Measurements from ENCODE around the gene ATP1B1. TPM values are rescaled to one million over a fixed set of nuclear protein-coding genes. Genes with fewer than 3 reads are reported as not detected.
A peak's percentile ranks its signal among the peaks of the same experiment; 100 is the strongest.

The ATP1B1 gene
- polyA plus RNA-seq, 1 donor (not counting 4 experiments of a cell fraction or from before 2014, with no cell fraction given), result 30.0 TPM

DNA sequence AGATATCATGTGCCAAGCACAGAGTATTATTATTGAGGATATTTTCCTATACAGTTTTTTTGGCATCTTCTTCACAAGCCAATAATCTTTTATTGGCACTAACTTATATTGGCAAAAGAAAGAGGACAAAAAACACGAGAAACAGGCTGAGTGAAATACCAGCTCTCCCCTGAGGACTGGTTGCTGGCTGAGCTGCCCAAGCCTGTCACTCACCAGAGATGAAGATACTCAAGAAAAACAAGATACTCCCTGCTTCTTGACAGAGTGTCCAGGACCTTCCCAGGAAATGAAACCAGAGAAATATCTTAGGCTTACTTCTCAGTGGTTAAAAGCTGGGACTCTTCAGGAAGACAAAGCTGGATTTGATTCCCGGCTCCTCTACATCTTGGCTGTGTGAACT is 35.9 kb upstream of the ATP1B1 start:
- FAIRE-seq, result no peak
- dilution Hi-C loops (cut with MboI; ENCODE audit: extremely low pct_ligation_motif_present, low sequenced_read_pairs), result no loop called here
- Histone ChIP-seq H3K36me3 (ENCODE audit: control insufficient read depth in 2 of 2, extremely low read depth in 1 of 2, insufficient read depth in 2 of 2, low read length in 2 of 2) (no peaks in the 10 kb centered on the region), H3K27me3 (ENCODE audit: control insufficient read depth, extremely low read depth, insufficient read depth, low read length) (no peaks in the 10 kb centered on the region), H3K27ac (ENCODE audit: control insufficient read depth, insufficient read depth, low read length) (no peak overlapping the region), H3K9me1 (ENCODE audit: control insufficient read depth, extremely low read depth, insufficient read depth, low read length) (no peaks in the 10 kb centered on the region), H3K9ac (ENCODE audit: control insufficient read depth, extremely low read depth, insufficient read depth, low read length) (no peak overlapping the region), H3K4me2 (ENCODE audit: control insufficient read depth, extremely low read depth, insufficient read depth, low read depth, low read length) (no peak overlapping the region), H3K9me3 (ENCODE audit: control insufficient read depth, low read depth, low read length) (no peaks in the 10 kb centered on the region), H4K20me1 (ENCODE audit: control insufficient read depth, extremely low read depth, insufficient read depth, low read length) (no peaks in the 10 kb centered on the region), H2AFZ (ENCODE audit: control insufficient read depth, low read length) (no peak overlapping the region), H3K4me3 (ENCODE audit: control insufficient read depth in 2 of 3, extremely low read depth in 1 of 3, insufficient read depth in 2 of 3, low read depth in 1 of 3, low read length in 3 of 3) (no peak overlapping the region), H3K4me1 (ENCODE audit: control insufficient read depth, extremely low read depth, insufficient read depth, low read length) (no peaks in the 10 kb centered on the region), H3K79me2 (ENCODE audit: control insufficient read depth, insufficient read depth, low read length) (no peaks in the 10 kb centered on the region)
- TF ChIP-seq, protein P1, sequence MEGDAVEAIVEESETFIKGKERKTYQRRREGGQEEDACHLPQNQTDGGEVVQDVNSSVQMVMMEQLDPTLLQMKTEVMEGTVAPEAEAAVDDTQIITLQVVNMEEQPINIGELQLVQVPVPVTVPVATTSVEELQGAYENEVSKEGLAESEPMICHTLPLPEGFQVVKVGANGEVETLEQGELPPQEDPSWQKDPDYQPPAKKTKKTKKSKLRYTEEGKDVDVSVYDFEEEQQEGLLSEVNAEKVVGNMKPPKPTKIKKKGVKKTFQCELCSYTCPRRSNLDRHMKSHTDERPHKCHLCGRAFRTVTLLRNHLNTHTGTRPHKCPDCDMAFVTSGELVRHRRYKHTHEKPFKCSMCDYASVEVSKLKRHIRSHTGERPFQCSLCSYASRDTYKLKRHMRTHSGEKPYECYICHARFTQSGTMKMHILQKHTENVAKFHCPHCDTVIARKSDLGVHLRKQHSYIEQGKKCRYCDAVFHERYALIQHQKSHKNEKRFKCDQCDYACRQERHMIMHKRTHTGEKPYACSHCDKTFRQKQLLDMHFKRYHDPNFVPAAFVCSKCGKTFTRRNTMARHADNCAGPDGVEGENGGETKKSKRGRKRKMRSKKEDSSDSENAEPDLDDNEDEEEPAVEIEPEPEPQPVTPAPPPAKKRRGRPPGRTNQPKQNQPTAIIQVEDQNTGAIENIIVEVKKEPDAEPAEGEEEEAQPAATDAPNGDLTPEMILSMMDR (optimal IDR thresholded peaks at IDR 0.05 in 1 of 3, IDR thresholded peaks at IDR 0.05 in 1 of 3, conservative IDR thresholded peaks at IDR 0.05 in 1 of 3; ENCODE audit: extremely low read depth in 1 of 3, insufficient read depth in 2 of 3, low read length in 3 of 3), result no peak
- TF ChIP-seq EZH2 (IDR thresholded peaks at IDR 0.05; ENCODE audit: low read length), result no peak
- DNase-seq (ENCODE audit: low read depth, low spot score), result no peak

DNA sequence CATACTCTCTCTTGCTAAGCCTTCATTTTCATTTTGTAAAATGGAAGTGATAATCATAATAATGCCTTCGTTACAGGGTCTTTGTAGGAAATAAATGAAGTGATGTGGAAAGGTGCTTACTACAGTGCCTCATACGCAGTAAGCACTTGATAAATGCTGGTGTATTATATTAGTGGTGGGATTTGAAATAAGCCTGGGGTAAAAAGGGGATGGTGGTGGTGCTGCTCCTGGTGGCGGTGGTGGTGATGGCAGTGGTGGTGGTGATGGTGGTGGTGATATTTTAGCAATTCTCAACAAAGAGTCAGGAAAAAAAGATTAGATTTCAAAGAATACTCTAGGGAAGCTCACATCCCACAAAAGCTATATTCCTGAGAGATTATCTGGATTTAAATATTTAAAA is 35.5 kb upstream of the ATP1B1 start:
- H3K4me1 ChIP-seq (ENCODE audit: control insufficient read depth, extremely low read depth, insufficient read depth, low read length), result no peaks in the 10 kb centered on the region
- TF ChIP-seq, protein P1 (optimal IDR thresholded peaks at IDR 0.05 in 1 of 3, IDR thresholded peaks at IDR 0.05 in 1 of 3, conservative IDR thresholded peaks at IDR 0.05 in 1 of 3; ENCODE audit: extremely low read depth in 1 of 3, insufficient read depth in 2 of 3, low read length in 3 of 3), result peak in 1 of 3 experiments; percentile 9
- no peak for TF ChIP-seq EZH2 (IDR thresholded peaks at IDR 0.05; ENCODE audit: low read length)
- dilution Hi-C loops (cut with MboI; ENCODE audit: extremely low pct_ligation_motif_present, low sequenced_read_pairs), result no loop called here
- FAIRE-seq (no peak), DNase-seq (ENCODE audit: low read depth, low spot score) (no peak)
- H4K20me1 ChIP-seq (ENCODE audit: control insufficient read depth, extremely low read depth, insufficient read depth, low read length), result no peaks in the 10 kb centered on the region
- H2AFZ ChIP-seq (ENCODE audit: control insufficient read depth, low read length), result no peak overlapping the region
- H3K36me3 ChIP-seq (ENCODE audit: control insufficient read depth in 2 of 2, extremely low read depth in 1 of 2, insufficient read depth in 2 of 2, low read length in 2 of 2), result no peaks in the 10 kb centered on the region
- no peak overlapping the region for H3K9ac ChIP-seq (ENCODE audit: control insufficient read depth, extremely low read depth, insufficient read depth, low read length)
- H3K4me2 ChIP-seq (ENCODE audit: control insufficient read depth, extremely low read depth, insufficient read depth, low read depth, low read length), result no peak overlapping the region
- H3K4me3 ChIP-seq (ENCODE audit: control insufficient read depth in 2 of 3, extremely low read depth in 1 of 3, insufficient read depth in 2 of 3, low read depth in 1 of 3, low read length in 3 of 3), result no peak overlapping the region
- no peaks in the 10 kb centered on the region for H3K27me3 ChIP-seq (ENCODE audit: control insufficient read depth, extremely low read depth, insufficient read depth, low read length)
- no peaks in the 10 kb centered on the region for H3K9me1 ChIP-seq (ENCODE audit: control insufficient read depth, extremely low read depth, insufficient read depth, low read length)
- no peaks in the 10 kb centered on the region for H3K79me2 ChIP-seq (ENCODE audit: control insufficient read depth, insufficient read depth, low read length)
- H3K27ac ChIP-seq (ENCODE audit: control insufficient read depth, insufficient read depth, low read length), result no peak overlapping the region
- no peaks in the 10 kb centered on the region for H3K9me3 ChIP-seq (ENCODE audit: control insufficient read depth, low read depth, low read length)
